ENCODE measurements around the gene TBC1D26. TPM values are rescaled to one million over a fixed set of nuclear protein-coding genes. Genes with fewer than 3 reads are reported as not detected.
"Not testable (repeated sequence)": the region's sequence is repeated elsewhere in the genome, so short reads cannot be mapped to it uniquely, and the experiment has no call there.

Gene TBC1D26
- total RNA-seq, 4 donors from 2014 or later, result 0.29 TPM; not detected in 3

DNA sequence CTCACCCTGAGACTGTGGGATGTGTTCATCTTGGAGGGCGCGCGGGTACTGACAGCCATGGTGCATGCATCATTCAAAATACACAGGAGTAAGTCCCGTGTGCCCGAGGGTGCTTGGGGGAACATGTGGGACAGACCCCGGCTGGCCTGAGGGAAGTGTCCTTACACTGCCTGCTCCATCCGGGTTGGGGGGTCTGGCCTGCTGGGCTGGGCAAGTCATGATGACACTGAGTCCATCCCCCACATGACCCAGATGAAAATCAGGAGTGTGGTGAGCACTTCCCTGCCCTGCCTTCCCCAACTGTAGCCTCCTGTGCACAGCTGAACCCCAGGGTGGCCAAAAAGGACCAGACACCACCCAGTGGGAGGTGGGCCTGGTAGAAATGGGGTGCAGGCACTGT lies 10.8 kb downstream of the TBC1D26 start:
- TF ChIP-seq POLR2A (IDR thresholded peaks at IDR 0.05) (no peak), POLR2AphosphoS5 (IDR thresholded peaks at IDR 0.05) (no peak), EP300 (IDR thresholded peaks at IDR 0.05) (no peak)
- TF ChIP-seq, protein P1, sequence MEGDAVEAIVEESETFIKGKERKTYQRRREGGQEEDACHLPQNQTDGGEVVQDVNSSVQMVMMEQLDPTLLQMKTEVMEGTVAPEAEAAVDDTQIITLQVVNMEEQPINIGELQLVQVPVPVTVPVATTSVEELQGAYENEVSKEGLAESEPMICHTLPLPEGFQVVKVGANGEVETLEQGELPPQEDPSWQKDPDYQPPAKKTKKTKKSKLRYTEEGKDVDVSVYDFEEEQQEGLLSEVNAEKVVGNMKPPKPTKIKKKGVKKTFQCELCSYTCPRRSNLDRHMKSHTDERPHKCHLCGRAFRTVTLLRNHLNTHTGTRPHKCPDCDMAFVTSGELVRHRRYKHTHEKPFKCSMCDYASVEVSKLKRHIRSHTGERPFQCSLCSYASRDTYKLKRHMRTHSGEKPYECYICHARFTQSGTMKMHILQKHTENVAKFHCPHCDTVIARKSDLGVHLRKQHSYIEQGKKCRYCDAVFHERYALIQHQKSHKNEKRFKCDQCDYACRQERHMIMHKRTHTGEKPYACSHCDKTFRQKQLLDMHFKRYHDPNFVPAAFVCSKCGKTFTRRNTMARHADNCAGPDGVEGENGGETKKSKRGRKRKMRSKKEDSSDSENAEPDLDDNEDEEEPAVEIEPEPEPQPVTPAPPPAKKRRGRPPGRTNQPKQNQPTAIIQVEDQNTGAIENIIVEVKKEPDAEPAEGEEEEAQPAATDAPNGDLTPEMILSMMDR (IDR thresholded peaks at IDR 0.05), result no peak
- no peak for DNase-seq (ENCODE audit: low spot score in 2 of 2)
- Histone ChIP-seq H3K4me1 (no peaks in the 10 kb centered on the region), H3K27me3 (no peaks in the 10 kb centered on the region), H3K27ac (no peak overlapping the region), H3K4me3 (no peak overlapping the region), H3K9me3 (no peaks in the 10 kb centered on the region), H3K36me3 (no peaks in the 10 kb centered on the region)
- WGBS, result no CpG with 5 or more reads among the region's 7 CpGs

DNA sequence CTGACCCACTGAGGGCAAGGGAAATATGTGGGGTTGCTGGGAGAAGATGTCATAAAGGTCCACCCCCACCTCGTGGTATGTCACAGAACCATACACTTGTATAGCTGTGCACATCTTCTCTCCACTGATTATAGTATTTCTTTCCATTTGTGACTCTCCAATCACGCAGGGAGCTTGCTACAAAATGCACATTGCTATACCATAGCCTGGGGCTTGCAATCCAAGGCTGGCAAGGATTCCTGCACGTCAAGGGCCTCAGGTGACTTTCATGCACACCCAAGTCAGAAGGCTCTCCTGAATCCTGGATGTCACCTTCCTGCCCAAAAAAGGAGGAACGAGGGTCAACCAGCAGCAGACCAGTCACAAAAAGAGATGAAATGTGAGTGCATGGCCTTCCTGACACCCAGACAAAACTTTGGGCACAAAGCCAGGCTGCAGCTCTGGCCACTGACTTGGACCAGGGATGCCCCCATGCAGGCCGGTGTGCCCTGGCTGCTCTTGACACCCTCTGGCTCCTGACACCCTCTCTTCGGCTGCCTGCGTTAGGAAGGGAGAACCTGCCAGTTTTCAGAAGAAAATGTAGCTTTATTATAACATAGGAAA lies 12.1 kb downstream of the TBC1D26 start:
- 71% methylated on average over 7 of the region's 7 CpGs for WGBS
- no peak for DNase-seq (ENCODE audit: low spot score in 2 of 2)

DNA sequence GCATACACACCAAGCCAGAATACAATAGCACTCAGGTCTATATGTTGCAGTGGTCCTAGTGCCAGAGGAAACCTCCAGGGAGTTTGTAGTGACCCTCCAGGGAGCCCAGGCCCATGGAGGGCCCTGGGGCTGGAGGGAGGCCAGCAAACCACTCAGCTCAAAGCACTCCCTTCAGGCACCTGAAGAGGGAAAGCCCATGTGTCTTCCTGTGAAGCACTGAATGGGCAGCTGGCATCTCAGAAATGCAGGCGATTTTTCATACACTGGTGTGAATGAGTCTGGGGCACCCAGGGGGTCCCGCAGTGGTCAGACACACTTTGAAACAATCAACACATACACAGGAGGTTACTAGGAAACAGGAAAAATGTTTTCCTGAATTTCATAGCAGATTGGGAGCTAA lies 12.8 kb downstream of the TBC1D26 start:
- H3K4me3 ChIP-seq, result no peak overlapping the region
- no peaks in the 10 kb centered on the region for H3K36me3 ChIP-seq
- no peaks in the 10 kb centered on the region for H3K4me1 ChIP-seq
- WGBS, result 64% methylated on average over 2 of the region's 2 CpGs
- peaks cover 5% of the 10 kb centered on the region for H3K27me3 ChIP-seq
- TF ChIP-seq POLR2A (IDR thresholded peaks at IDR 0.05) (no peak), EP300 (IDR thresholded peaks at IDR 0.05) (no peak), POLR2AphosphoS5 (IDR thresholded peaks at IDR 0.05) (no peak)
- TF ChIP-seq, protein P1 (IDR thresholded peaks at IDR 0.05), result no peak
- no peaks in the 10 kb centered on the region for H3K9me3 ChIP-seq
- no peak overlapping the region for H3K27ac ChIP-seq
- DNase-seq (ENCODE audit: low spot score in 2 of 2), result no peak

More for the DNA sequence above, 12.1 kb downstream of the TBC1D26 start:
- Histone ChIP-seq H3K4me1 (no peaks in the 10 kb centered on the region), H3K27ac (no peak overlapping the region), H3K9me3 (no peaks in the 10 kb centered on the region), H3K4me3 (no peak overlapping the region), H3K27me3 (peaks cover under 1% of the 10 kb centered on the region), H3K36me3 (no peaks in the 10 kb centered on the region)
- TF ChIP-seq EP300 (IDR thresholded peaks at IDR 0.05), result no peak
- TF ChIP-seq, protein P1 (IDR thresholded peaks at IDR 0.05), result no peak
- TF ChIP-seq POLR2AphosphoS5 (IDR thresholded peaks at IDR 0.05), result no peak
- TF ChIP-seq POLR2A (IDR thresholded peaks at IDR 0.05), result no peak

DNA sequence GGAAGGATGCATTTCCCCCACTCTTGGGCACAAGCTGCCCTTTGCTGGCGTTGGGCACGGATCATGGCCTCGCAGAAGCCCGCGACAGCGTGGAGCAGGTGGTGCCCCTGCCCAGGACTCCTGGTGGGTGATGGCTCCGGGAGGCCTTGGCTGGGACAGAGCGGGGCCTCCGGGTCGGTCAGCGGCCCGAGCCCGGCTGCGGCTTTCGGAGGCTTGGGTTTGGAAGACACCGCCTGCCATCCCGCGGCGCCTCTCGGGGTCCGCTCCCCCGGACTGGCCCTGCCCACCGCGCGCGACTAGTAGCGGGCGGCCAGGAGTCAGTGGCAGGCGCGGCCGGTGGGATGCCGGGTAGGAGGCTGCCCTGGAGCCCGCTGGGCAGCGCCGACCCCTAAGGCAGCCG lies 17.3 kb downstream of the TBC1D26 start:
- H3K9me3 ChIP-seq; H3K27me3 ChIP-seq; H3K4me3 ChIP-seq; H3K36me3 ChIP-seq; H3K27ac ChIP-seq; H3K4me1 ChIP-seq; DNase-seq (ENCODE audit: low spot score in 2 of 2): not testable (repeated sequence)
- WGBS, result no CpG with 5 or more reads among the region's 36 CpGs

DNA sequence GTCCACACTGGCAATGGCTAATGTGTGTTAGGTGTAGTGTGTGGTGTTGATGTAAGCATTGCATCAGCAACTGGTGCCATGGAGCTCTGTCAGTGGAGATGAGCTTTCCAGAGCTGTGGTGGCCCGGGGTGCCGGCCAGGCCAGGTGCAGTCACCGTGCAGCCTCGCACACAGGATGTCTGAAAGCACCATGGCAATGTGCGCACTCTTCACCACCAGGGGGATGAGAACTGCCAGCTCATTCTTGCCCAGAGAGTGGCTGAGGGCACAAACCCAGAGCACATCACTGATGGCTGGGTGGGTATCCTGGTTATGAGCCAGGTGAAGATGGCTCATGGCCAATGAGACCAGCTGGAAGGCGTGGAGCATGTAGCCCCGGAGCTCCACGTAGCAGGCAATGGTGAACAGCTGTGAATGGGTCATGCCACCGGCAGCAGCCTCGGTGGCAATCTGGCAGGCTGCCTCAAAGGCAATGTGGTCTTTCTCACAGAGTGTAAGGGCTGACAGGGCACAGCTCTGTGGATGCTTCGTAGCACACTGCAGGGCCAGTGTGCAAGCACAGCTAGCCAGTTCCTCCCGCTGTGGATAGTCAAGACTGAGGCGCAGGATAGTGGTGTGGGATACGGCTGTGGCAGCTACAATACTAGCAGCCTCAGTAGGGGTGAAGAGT lies 36.9 kb downstream of the TBC1D26 start:
- no CpG with 5 or more reads among the region's 14 CpGs for WGBS
- not testable (repeated sequence) for H3K4me3 ChIP-seq; H3K9me3 ChIP-seq; DNase-seq (ENCODE audit: low spot score in 2 of 2); H3K4me1 ChIP-seq; H3K36me3 ChIP-seq; H3K27me3 ChIP-seq; H3K27ac ChIP-seq

DNA sequence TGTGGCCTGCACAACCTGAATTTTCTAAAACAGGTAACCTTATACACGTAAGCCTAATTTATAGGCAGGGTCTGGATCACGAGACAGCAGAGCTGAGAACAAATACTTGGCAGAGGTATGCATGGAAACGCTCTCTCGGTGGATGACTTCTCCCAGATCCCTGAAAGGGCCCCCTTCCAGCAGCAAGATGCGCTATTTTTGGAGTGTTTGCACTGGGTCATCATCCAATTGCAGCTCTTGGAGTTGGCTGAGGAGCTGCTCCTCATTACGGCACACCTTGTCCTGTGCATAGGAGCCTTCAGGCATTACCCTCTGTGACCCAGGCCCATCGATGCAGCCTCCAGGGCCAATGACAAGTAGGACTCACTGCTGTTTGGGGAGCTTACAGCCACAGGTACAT lies 38.6 kb downstream of the TBC1D26 start:
- 96% methylated on average over 5 of the region's 7 CpGs for WGBS
- H3K4me3 ChIP-seq, H3K36me3 ChIP-seq: not testable (repeated sequence)

DNA sequence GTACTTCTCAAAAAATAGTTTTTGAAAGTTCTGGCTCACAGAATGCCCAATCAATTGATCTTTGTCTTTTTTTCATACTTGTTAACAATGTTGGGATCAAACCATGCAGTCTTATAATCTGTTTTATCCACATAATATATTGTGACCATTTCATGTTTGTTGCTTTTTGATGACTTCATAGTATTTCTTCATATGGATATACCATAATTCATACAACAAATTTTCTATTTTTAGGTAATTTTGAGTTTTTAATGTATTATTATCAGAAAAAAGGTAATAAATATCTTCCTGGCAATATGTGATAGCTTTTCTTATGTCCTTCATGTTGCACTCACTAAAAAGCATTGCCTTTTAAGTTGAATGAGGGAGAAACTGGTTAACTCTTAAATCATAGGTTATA lies 44.8 kb downstream of the TBC1D26 start:
- H3K9me3 ChIP-seq, result no peaks in the 10 kb centered on the region
- no peaks in the 10 kb centered on the region for H3K27me3 ChIP-seq
- no peak overlapping the region for H3K4me3 ChIP-seq
- no peak overlapping the region for H3K27ac ChIP-seq
- DNase-seq (ENCODE audit: low spot score in 2 of 2), result no peak
- H3K36me3 ChIP-seq, result no peaks in the 10 kb centered on the region
- TF ChIP-seq EP300 (IDR thresholded peaks at IDR 0.05), result no peak
- TF ChIP-seq, protein P1 (IDR thresholded peaks at IDR 0.05), result no peak
- no peak for TF ChIP-seq POLR2A (IDR thresholded peaks at IDR 0.05)
- H3K4me1 ChIP-seq, result no peaks in the 10 kb centered on the region

More for the DNA sequence above, 38.6 kb downstream of the TBC1D26 start:
- not testable (repeated sequence) for H3K4me1 ChIP-seq; H3K9me3 ChIP-seq; DNase-seq (ENCODE audit: low spot score in 2 of 2); H3K27ac ChIP-seq; H3K27me3 ChIP-seq

Measured in suprapubic skin (tissue), 4 donors.